Transverse colon (tissue), 4 donors: ENCODE measurements around the gene DCST2. TPM values are rescaled to one million over a fixed set of nuclear protein-coding genes. Genes with fewer than 3 reads are reported as not detected.
A peak's percentile ranks its signal among the peaks of the same experiment; 100 is the strongest.

Experiments
- DNase-seq: peaks from one replicate; pipeline ENCODE4 v3.0.0-alpha.2; 2019
- H3K27ac ChIP-seq, 4 donors: fragments of 200-600 bp; sonication (generic); 2 replicates each; pipeline ENCODE4 v1.5.1; 2016 to 2018; ENCODE audit warnings: inconsistent platforms in 4 of 4
- H3K27me3 ChIP-seq: fragments of 200-600 bp; sonication (generic); 2 replicates; pipeline ENCODE4 v1.5.1; 2017; ENCODE audit warnings: inconsistent platforms
- H3K36me3 ChIP-seq, 4 donors: fragments of 200-600 bp; sonication (generic); 2 replicates each; pipeline ENCODE4 v1.5.1; 2017 to 2019; ENCODE audit warnings: inconsistent platforms in 4 of 4
- H3K4me1 ChIP-seq, 4 donors: fragments of 200-600 bp; sonication (generic); 2 replicates each; pipeline ENCODE4 v1.5.1; 2017 to 2020; ENCODE audit warnings: inconsistent platforms in 4 of 4
- H3K4me3 ChIP-seq, 4 donors: fragments of 200-600 bp; sonication (generic); 1 replicate in 1 of 4; 2 replicates in 3 of 4; pipeline versions ENCODE4 v1.5.1 to v1.6.1; 2017 to 2019; ENCODE audit warnings: inconsistent platforms in 4 of 4
- H3K9me3 ChIP-seq, 2 donors: fragments of 200-600 bp; sonication (generic); 2 replicates each; pipeline ENCODE4 v1.5.1; 2017 to 2019; ENCODE audit warnings: inconsistent platforms in 2 of 2
- EP300 ChIP-seq: sonication (generic); formaldehyde crosslinking; IDR thresholded peaks from one replicate; pipeline ENCODE4 v1.6.1; 2017; ENCODE audit warnings: antibody characterized with exemption, low read depth
- POLR2A ChIP-seq: fragments of 450-650 bp; IDR thresholded peaks from one replicate; pipeline ENCODE4 v1.6.1; 2016; ENCODE audit warnings: antibody characterized with exemption, mild to moderate bottlenecking, moderate library complexity
- POLR2AphosphoS5 ChIP-seq, 3 donors: sonication (generic); formaldehyde crosslinking; IDR thresholded peaks; one replicate each; pipeline ENCODE4 v1.6.1; 2016; ENCODE audit warnings: antibody characterized with exemption in 3 of 3
- WGBS, 2 donors: methylation state at CpG; one replicate each; pipeline ENCODE4 v1.1.5; 2018; ENCODE audit warnings: low coverage in 1 of 2; 5-methylcytosine and 5-hydroxymethylcytosine counted together
- in situ Hi-C, 4 donors: fragments of 200-750 bp; cut with MboI; loops; one replicate each; pipeline versions ENCODE4 v1.15.0 to v1.15.1; 2017; ENCODE audit warnings: low sequenced_read_pairs in 3 of 4, low pct_ligation_motif_present in 1 of 4, low pct_unique_long_range_greater_than_20kb in 1 of 4
- intact Hi-C: fragments of 100-400 bp; cut with DNase I; formaldehyde crosslinking; loops from one replicate; pipeline ENCODE4 v1.15.1; 2023; ENCODE audit warnings: low total_unique reads
- total RNA-seq, 4 donors: library from RNA; depleted of rRNA; stranded (reverse); fragments of >200 nt; gene quantifications; one replicate each; pipeline ENCODE4 v1.1.0, GENCODE V29; 2016
- TF ChIP-seq, protein P1 (sequence below), 5 experiments: fragments of 200-600 bp in 3 of 5; fragments of 450-650 bp in 2 of 5; sonication (generic) in 3 of 5; IDR thresholded peaks; 1 replicate in 2 of 5; 2 replicates in 3 of 5; pipeline ENCODE4 v1.5.1; 2016 to 2017; ENCODE audit warnings: antibody characterized with exemption in 5 of 5, inconsistent platforms in 3 of 5, mild to moderate bottlenecking in 2 of 5, moderate library complexity in 1 of 5

DCST2 gene
- total RNA-seq, 4 donors from 2014 or later, result 1.9 to 4.6 (median 4.5) TPM; not detected in 1

DNA sequence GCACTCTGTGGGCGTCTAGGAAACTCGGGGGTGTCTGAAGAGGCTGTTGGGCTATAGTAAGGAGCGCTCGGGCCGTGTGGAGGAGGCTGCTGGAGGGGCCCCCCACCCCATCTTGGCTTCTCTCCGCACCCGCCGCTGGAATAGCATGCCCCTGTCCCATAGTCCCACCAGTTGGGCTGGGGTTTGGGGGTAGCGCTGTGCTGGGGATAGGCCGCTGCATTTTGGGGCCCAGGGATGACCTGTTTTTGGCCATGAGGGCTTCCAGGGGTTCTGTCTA lies 45.6 kb upstream of the DCST2 start:
- H3K27ac ChIP-seq, result peak overlapping the region in 3 of 4 donors; percentile 15 to 43 (median 35)
- in situ Hi-C loops (no loop called here), intact Hi-C loops (no loop called here)

GRCh38 chr1:155078469-155079209 lies 45.1 kb upstream of the DCST2 start, which contains the start of gene EFNA3:
EFNA3 (plus strand) TSS chr1:155078837; CDS start chr1:155078942, 105 bp downstream.
- Histone ChIP-seq H3K27me3 (peaks cover 49% of the 10 kb centered on the region), H3K36me3 (no peaks in the 10 kb centered on the region), H3K27ac (peak within 1 kb of the TSS in 3 of 4 donors; percentile 15 to 43 (median 35)), H3K4me3 (peak within 1 kb of the TSS; percentile 25 to 56 (median 46)), H3K4me1 (peaks cover 37 to 57% (median 48%) of the 10 kb centered on the region in 4 donors), H3K9me3 (no peaks in the 10 kb centered on the region)
- 0 to 1% methylated on average over 1 to 41 of the region's 59 CpGs for WGBS, 2 donors
- DNase-seq, result peak; percentile 88
- TF ChIP-seq EP300, result no peak
- TF ChIP-seq POLR2A, result peak; percentile 19
- TF ChIP-seq POLR2AphosphoS5 (IDR thresholded peaks at IDR 0.05), result no peak
- intact Hi-C loops, result no loop called here
- in situ Hi-C loops, result no loop called here

More for the DNA sequence above, 45.6 kb upstream of the DCST2 start:
- DNase-seq, result no peak
- WGBS, 2 donors, result 1% methylated on average over 9 of the region's 10 CpGs; no CpG with 5 or more reads in 1 of the 2 donors
- H3K4me1 ChIP-seq, result peaks cover 42 to 62% (median 53%) of the 10 kb centered on the region in 4 donors
- no peaks in the 10 kb centered on the region for H3K9me3 ChIP-seq
- peaks cover 54% of the 10 kb centered on the region for H3K27me3 ChIP-seq
- peak overlapping the region; percentile 25 to 56 (median 46) for H3K4me3 ChIP-seq
- H3K36me3 ChIP-seq, result no peaks in the 10 kb centered on the region
- TF ChIP-seq POLR2A (no peak), POLR2AphosphoS5 (IDR thresholded peaks at IDR 0.05) (no peak), EP300 (no peak)
- TF ChIP-seq, protein P1, sequence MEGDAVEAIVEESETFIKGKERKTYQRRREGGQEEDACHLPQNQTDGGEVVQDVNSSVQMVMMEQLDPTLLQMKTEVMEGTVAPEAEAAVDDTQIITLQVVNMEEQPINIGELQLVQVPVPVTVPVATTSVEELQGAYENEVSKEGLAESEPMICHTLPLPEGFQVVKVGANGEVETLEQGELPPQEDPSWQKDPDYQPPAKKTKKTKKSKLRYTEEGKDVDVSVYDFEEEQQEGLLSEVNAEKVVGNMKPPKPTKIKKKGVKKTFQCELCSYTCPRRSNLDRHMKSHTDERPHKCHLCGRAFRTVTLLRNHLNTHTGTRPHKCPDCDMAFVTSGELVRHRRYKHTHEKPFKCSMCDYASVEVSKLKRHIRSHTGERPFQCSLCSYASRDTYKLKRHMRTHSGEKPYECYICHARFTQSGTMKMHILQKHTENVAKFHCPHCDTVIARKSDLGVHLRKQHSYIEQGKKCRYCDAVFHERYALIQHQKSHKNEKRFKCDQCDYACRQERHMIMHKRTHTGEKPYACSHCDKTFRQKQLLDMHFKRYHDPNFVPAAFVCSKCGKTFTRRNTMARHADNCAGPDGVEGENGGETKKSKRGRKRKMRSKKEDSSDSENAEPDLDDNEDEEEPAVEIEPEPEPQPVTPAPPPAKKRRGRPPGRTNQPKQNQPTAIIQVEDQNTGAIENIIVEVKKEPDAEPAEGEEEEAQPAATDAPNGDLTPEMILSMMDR (IDR thresholded peaks at IDR 0.05), result no peak

- H3K27ac ChIP-seq, result no peak overlapping the region
- no peaks in the 10 kb centered on the region for H3K9me3 ChIP-seq
- 54% methylated on average over 4 of the region's 4 CpGs; no CpG with 5 or more reads in 1 of the 2 donors for WGBS, 2 donors
- no peaks in the 10 kb centered on the region for H3K36me3 ChIP-seq
- peak; percentile 36 for DNase-seq
- intact Hi-C loops (no loop called here), in situ Hi-C loops (no loop called here)
- H3K4me1 ChIP-seq, result peaks cover 36 to 50% (median 41%) of the 10 kb centered on the region in 4 donors
- peaks cover 41% of the 10 kb centered on the region for H3K27me3 ChIP-seq
- H3K4me3 ChIP-seq, result peak overlapping the region in 1 of 4 donors; percentile 56
- TF ChIP-seq POLR2AphosphoS5 (IDR thresholded peaks at IDR 0.05) (no peak), EP300 (no peak), POLR2A (no peak)
- TF ChIP-seq, protein P1 (IDR thresholded peaks at IDR 0.05), result no peak
Measured at GRCh38 chr1:155077758-155078445, 44.3 kb upstream of the DCST2 start.

- H3K4me1 ChIP-seq, result peaks cover 31 to 44% (median 36%) of the 10 kb centered on the region in 4 donors
- intact Hi-C loops, result no loop called here
- peaks cover 36% of the 10 kb centered on the region for H3K27me3 ChIP-seq
- TF ChIP-seq POLR2A (no peak), EP300 (no peak), POLR2AphosphoS5 (IDR thresholded peaks at IDR 0.05) (no peak)
- TF ChIP-seq, protein P1 (IDR thresholded peaks at IDR 0.05), result no peak
- H3K36me3 ChIP-seq, result no peaks in the 10 kb centered on the region
- no peak overlapping the region for H3K4me3 ChIP-seq
- in situ Hi-C loops, result no loop called here
- no peak overlapping the region for H3K27ac ChIP-seq
- WGBS, 2 donors, result 93 to 100% methylated on average over 1 to 3 of the region's 3 CpGs
- no peak for DNase-seq
- H3K9me3 ChIP-seq, result no peaks in the 10 kb centered on the region
Measured at GRCh38 chr1:155077346-155077745, 43.8 kb upstream of the DCST2 start.
